Glomerular endothelial cell (primary cell): ENCODE data around the gene TSPO2. TPM values are rescaled to one million over a fixed set of nuclear protein-coding genes. Genes with fewer than 3 reads are reported as not detected.

Experiments used
- DNase-seq: peaks from one replicate; pipeline ENCODE4 v3.0.0-alpha.2; 2011; ENCODE audit warnings: low read depth, low spot score; ENCODE audit errors: extremely low read depth
- total RNA-seq: library from RNA; depleted of rRNA; stranded (reverse); fragments of >200 nt; gene quantifications from 2 replicates; pipeline ENCODE4 v1.2.3, GENCODE V29; 2015

Gene TSPO2
- total RNA-seq, 1 donor from 2014 or later = not detected

- no peak for DNase-seq
These were observed 7.7 kb downstream of the TSPO2 start for GRCh38 chr6:41049955-41050354.

GRCh38 chr6:41050536-41050935, 8.3 kb downstream of the TSPO2 start:
- no peak for DNase-seq

GRCh38 chr6:41051873-41052272, 9.6 kb downstream of the TSPO2 start:
- no peak for DNase-seq

- DNase-seq = no peak
These were observed 10.8 kb downstream of the TSPO2 start, which contains the start of gene APOBEC2 for GRCh38 chr6:41053041-41053440. Gene APOBEC2, plus strand, starts transcription at chr6:41053202. Its CDS starts 146 bp downstream, at chr6:41053348.

- DNase-seq = no peak
These were observed 12.2 kb downstream of the TSPO2 start for GRCh38 chr6:41054511-41054910.

- DNase-seq = no peak
These were observed 12.9 kb downstream of the TSPO2 start for GRCh38 chr6:41055149-41055548.

GRCh38 chr6:41056768-41057490, 14.7 kb downstream of the TSPO2 start:
- DNase-seq = no peak

GRCh38 chr6:41058783-41059181, 16.5 kb downstream of the TSPO2 start:
- DNase-seq = no peak

DNA sequence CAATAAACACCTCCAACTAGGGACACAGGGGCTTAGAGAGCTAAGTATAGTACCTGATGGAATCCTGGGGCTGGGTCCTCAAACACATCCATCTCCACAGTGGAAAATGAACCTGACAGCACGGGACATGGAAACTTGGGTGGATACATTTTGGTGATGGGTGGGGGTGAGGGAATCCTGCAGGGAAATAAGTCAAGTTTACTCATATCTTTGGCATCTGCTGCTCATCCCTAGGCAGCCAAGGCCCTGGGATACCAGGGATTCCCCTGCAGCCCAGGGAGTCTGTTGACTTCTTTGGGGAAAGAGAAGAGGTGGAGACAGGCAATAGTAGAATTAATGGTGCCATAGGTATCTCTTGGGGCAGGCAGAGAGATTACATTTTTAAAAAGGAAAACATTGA, 17.3 kb downstream of the TSPO2 start:
- no peak for DNase-seq

DNA sequence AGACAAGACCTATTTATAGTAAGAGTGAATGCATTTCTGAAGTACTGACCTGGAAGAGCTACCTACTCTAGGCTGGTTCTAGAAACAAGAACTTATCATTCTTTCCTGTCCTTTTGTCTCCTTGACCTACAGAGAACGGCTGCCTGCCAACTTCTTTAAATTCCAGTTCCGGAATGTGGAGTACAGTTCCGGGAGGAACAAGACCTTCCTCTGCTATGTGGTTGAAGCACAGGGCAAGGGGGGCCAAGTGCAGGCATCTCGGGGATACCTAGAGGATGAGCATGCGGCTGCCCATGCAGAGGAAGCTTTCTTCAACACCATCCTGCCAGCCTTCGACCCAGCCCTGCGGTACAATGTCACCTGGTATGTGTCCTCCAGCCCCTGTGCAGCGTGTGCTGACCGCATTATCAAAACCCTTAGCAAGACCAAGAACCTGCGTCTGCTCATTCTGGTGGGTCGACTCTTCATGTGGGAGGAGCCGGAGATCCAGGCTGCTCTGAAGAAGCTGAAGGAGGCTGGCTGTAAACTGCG, 19.0 kb downstream of the TSPO2 start:
- DNase-seq = no peak

GRCh38 chr6:41062056-41062455, 19.8 kb downstream of the TSPO2 start:
- no peak for DNase-seq

DNA sequence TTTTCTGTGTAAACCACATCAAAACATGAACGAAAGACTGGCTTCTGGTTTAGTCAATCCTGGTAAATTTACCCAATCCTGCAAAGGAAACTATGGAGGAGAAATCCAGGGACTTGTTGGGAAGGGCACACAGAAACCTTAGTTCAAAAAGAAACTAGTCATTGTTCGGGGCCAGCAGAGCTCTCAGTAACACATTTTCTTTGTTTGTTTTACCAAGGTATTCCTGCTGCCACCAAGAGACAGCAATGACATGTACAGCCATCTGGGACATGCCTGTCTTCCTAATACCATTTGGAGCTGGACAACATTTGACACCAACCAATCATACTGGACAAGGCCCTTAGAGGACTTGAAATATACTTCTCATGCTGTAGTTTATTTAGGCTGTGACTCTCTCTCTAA, 21.6 kb downstream of the TSPO2 start:
- DNase-seq = no peak

DNA sequence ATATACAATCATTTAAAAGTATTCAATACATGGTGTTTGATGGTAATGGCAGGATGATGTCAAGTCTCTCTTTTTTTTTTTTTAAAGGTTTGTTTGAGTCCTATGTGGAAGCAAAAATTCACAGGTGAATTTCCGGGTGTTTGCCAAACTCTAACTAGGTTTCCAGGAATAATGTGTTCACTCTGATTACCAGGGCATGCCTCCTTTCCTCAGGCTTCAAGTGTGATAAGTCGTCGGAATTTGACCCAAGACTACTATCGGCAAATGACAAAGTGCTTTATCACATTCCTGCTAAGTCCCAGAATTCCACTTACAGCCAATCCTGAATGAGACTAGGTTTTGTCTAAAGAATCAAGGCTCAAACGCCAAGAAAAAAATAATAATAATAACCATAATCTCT, 22.6 kb downstream of the TSPO2 start:
- DNase-seq = no peak

DNA sequence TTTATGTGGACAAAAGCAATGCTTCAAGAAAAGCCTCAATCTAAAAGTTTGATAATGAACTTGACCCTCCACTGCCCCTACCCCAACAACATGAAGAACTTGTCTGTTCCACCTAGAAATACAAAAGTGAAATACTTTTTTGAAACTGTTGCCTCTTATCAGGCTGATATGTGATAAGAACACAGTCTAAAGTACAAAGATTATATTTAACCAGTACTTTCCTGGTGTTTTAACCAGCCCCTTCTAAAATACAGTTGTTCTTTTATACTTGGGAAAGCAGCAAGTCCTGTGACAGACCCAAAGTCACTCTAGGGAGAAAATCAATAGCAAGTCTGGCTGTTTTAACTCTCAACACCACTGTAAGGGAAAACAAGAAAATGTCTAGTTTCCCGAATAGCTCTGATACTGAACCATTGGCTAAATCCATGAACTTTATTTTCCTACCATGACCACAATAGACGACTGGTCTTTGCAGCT, 23.3 kb downstream of the TSPO2 start:
- no peak for DNase-seq

DNA sequence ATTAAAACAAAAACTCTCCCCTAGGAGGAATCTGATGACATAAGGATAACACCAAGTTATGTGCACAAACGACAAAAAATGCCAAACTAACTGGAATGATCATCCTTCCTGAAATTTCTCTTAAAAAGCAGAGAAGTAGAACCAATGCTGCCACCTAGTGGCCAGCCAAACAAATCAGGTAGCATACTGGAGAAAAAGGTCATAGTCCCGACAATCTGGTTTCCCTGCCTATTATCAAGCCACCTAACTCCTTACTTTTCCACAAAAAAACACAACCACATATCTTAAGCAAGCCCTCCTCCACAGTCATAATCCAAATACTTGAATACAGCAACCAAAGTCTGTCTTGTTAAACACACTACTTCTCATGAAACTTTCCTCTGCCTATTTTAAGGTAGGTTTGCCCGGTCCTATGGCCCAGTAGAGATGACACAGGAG, 24.6 kb downstream of the TSPO2 start:
- peak; percentile 62 for DNase-seq

GRCh38 chr6:41071501-41071922, 29.2 kb downstream of the TSPO2 start:
- no peak for DNase-seq

GRCh38 chr6:41071923-41072835, 29.9 kb downstream of the TSPO2 start, which contains the start of gene OARD1:
Gene OARD1, minus strand, starts transcription at chr6:41072356. Its CDS starts 722 bp downstream, at chr6:41071634.
- DNase-seq = peak; percentile 96

DNA sequence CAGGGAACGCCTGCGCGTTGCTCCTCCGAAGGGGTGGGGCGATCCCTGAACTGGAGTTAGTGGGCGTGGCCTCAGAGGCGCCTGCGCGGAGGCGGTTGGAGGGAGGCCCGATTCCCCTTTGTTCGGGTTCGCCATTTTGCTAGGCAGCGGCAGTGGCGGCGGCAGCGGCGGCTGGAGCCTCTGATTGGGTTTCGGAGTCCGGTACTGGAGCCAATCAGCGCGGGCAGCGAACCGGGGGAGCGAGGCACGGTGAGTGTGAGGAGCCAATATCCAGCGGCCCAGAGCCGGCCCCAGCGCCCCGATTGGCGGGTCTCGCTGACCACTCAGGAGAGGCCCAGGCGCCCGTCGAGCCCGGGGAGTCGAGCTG, 30.6 kb downstream of the TSPO2 start, which contains the start of gene NFYA:
TSS of gene NFYA (plus strand) at position 139 of the 367 bp plus-strand sequence. CDS start 6,116 bp downstream, outside the sequence.
- DNase-seq = no peak

DNA sequence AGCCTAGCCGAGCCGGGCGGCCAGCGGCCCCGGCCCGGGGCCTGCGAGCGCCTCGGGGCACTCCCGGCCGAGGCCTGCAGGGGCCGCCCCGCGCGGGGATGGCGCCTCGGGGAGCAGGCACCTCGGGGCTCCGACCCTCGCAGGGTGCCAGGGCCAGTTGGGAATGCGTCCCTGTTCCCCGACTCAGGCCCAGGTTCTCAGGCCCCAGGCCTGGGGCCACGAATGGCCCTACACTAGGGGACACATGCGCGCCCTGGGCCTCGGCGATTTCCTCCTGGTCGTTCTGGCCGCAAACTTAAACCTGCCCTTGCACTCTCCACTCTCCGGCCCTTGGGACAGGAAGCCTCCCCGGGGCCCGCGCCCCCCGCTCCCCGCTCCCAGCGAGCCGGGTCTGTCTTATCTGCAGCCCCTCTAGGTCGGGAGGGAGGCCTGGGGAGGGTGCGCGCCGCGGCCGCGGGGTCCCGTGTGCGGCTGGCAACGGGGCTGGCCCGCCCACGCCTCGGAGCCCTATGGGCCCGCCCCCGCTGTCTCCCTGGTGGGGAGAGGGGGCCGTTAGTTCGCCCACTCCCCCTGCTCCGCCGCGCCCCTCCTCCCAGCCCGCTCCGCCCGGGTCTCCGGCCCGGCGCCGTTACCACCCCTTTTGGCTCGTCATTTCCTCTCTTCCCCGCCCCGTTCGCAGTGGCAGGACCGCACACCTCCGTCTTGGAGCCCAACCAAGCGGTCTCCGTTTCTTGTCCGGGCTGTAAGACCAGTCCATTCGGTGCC, 31.1 kb downstream of the TSPO2 start:
- DNase-seq = no peak

DNA sequence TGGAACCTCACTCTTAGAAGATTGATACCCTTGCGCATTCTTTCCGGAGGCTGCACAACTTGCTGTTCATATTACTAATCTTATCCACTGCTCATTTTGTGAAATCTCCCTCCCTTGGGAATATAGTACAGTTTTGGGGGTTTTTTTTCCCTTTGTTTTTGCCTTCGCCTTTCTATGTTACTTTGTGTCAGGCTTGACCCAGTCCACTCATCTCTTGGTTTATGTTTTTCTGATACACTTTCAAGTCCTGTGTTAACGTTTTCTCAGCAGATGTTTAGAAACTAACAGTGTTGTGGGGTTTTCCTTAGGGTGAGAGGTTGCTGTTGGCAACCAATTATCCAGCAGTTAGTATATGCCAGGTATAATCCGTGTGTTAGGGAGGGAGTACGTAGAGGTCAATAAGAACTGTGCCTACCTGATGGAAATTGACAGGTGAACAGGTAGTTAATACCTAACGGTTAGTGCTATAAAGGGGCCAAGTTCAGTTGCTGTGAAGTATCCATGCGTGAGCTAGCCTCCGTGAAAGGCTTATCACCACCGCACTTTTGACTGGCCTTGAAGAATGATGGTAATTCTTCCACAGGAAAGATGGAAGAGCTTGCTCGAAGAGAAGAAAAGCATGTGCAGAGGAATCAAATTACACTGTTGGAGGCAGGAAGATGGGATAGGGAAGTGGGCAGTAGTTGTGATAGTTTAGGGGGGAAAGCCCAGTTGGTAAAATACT, 31.9 kb downstream of the TSPO2 start:
- peak; percentile 20 for DNase-seq
